IMR-90 (cell line): ENCODE results near the gene SKIC8. TPM values are rescaled to one million over a fixed set of nuclear protein-coding genes. Genes with fewer than 3 reads are reported as not detected.

Source experiments
- ATAC-seq: fragments of 200-7000 bp; cut with Tn5 transposase; 2 replicates; pipeline ENCODE4 v1.9.1; 2020; ENCODE audit warnings: low read depth, mild to moderate bottlenecking, moderate library complexity
- BruUV-seq: library from RNA; stranded (reverse); fragments of 400-500 nt; replicated peaks from 2 replicates; lab custom pipeline; 2021; lab: Mats Ljungman, UMichigan
- CTCF ChIA-PET: fragments of 300-600 bp; formaldehyde crosslinking; extraction: SDS; loops from one replicate; lab custom pipeline; 2021; ENCODE audit warnings: antibody characterized with exemption; lab: Yijun Ruan, JAX
- POLR2A ChIA-PET: fragments of 300-600 bp; sonication (Branson Sonifier 250); formaldehyde crosslinking; loops from one replicate; lab custom pipeline; 2022; ENCODE audit warnings: antibody characterized with exemption; ENCODE audit not compliant: unreplicated experiment; lab: Charles Lee
- DNase-seq: peaks from one replicate; pipeline ENCODE4 v3.0.0; 2013
- H2AFZ ChIP-seq: replicated peaks from 2 replicates; pipeline ENCODE3; 2013; ENCODE audit warnings: low read length, mild to moderate bottlenecking; ENCODE audit not compliant: poor library complexity
- H2AK5ac ChIP-seq: 2 replicates; pipeline ENCODE4 v1.6.1; 2013; ENCODE audit warnings: low read depth, low read length, inconsistent platforms
- H2AK9ac ChIP-seq: replicated peaks from 2 replicates; pipeline ENCODE3; 2013; ENCODE audit warnings: mild to moderate bottlenecking, low read depth, low read length, moderate library complexity; ENCODE audit not compliant: poor library complexity
- H2BK120ac ChIP-seq: 2 replicates; pipeline ENCODE4 v1.6.1; 2013; ENCODE audit warnings: low read depth, low read length, inconsistent platforms
- H2BK15ac ChIP-seq: 3 replicates; pipeline ENCODE4 v1.6.1; 2013; ENCODE audit warnings: low read depth, low read length, inconsistent platforms
- H2BK20ac ChIP-seq: 2 replicates; pipeline ENCODE4 v1.6.1; 2013; ENCODE audit warnings: low read depth, mild to moderate bottlenecking, inconsistent platforms, low read length, moderate library complexity
- H2BK5ac ChIP-seq: 2 replicates; pipeline ENCODE4 v1.6.1; 2013; ENCODE audit warnings: mild to moderate bottlenecking, low read depth, low read length, inconsistent platforms; ENCODE audit not compliant: poor library complexity, severe bottlenecking
- H3K14ac ChIP-seq: replicated peaks from 2 replicates; pipeline ENCODE4 v1.6.1; 2013; ENCODE audit warnings: low read depth, low read length, inconsistent platforms
- H3K18ac ChIP-seq: 2 replicates; pipeline ENCODE4 v1.6.1; 2013; ENCODE audit warnings: low read depth, low read length, control low read depth
- H3K23ac ChIP-seq: 2 replicates; pipeline ENCODE4 v1.6.1; 2013; ENCODE audit warnings: low read depth, low read length, inconsistent platforms
- H3K27ac ChIP-seq: 2 replicates; pipeline ENCODE4 v1.5.1; 2013; ENCODE audit warnings: mild to moderate bottlenecking, control low read depth, low read length; ENCODE audit not compliant: insufficient read depth
- H3K27me3 ChIP-seq: 2 replicates; pipeline ENCODE4 v1.6.1; 2013; ENCODE audit warnings: low read length; ENCODE audit not compliant: control insufficient read depth, insufficient read depth
- H3K36me3 ChIP-seq: 2 replicates; pipeline ENCODE4 v1.6.1; 2013; ENCODE audit warnings: low read length, mixed read lengths; ENCODE audit not compliant: control insufficient read depth, insufficient read depth
- H3K4ac ChIP-seq: 2 replicates; pipeline ENCODE4 v1.6.1; 2013; ENCODE audit warnings: low read depth, low read length, inconsistent platforms
- H3K4me1 ChIP-seq: 2 replicates; pipeline ENCODE4 v1.6.1; 2013; ENCODE audit warnings: low read length, mixed read lengths; ENCODE audit not compliant: control insufficient read depth, insufficient read depth
- H3K4me2 ChIP-seq: 2 replicates; pipeline ENCODE4 v1.6.1; 2013; ENCODE audit warnings: low read depth, mild to moderate bottlenecking, control low read depth, low read length, moderate library complexity
- H3K4me3 ChIP-seq: 2 replicates; pipeline ENCODE4 v1.5.1; 2013; ENCODE audit warnings: low read depth, mild to moderate bottlenecking, control low read depth, low read length, moderate library complexity; ENCODE audit not compliant: insufficient read depth
- H3K56ac ChIP-seq: 2 replicates; pipeline ENCODE4 v1.6.1; 2013; ENCODE audit warnings: low read length, inconsistent platforms; ENCODE audit not compliant: insufficient read depth; ENCODE audit errors: extremely low read depth
- H3K79me1 ChIP-seq, 2 experiments: 2 replicates each; pipeline ENCODE4 v1.6.1; 2013; ENCODE audit warnings: low read length in 2 of 2, inconsistent platforms in 1 of 2, low read depth in 1 of 2
- H3K9ac ChIP-seq: 2 replicates; pipeline ENCODE4 v1.6.1; 2013; ENCODE audit warnings: low read depth, low read length, control low read depth
- H3K9me1 ChIP-seq: 2 replicates; pipeline ENCODE4 v1.6.1; 2013; ENCODE audit warnings: low read length, inconsistent platforms; ENCODE audit not compliant: insufficient read depth
- H3K9me3 ChIP-seq: 2 replicates; pipeline ENCODE4 v1.6.1; 2013; ENCODE audit warnings: low read length; ENCODE audit not compliant: control insufficient read depth, insufficient read depth
- H4K20me1 ChIP-seq: 2 replicates; pipeline ENCODE4 v1.6.1; 2013; ENCODE audit warnings: low read length, inconsistent platforms; ENCODE audit not compliant: insufficient read depth
- H4K5ac ChIP-seq: 2 replicates; pipeline ENCODE4 v1.6.1; 2013; ENCODE audit warnings: mild to moderate bottlenecking, low read depth, low read length, control low read depth
- H4K8ac ChIP-seq, 2 experiments: 2 replicates each; pipeline ENCODE4 v1.6.1; 2013; ENCODE audit warnings: low read depth in 2 of 2, low read length in 2 of 2, control low read depth in 1 of 2, inconsistent platforms in 1 of 2
- H4K91ac ChIP-seq: 2 replicates; pipeline ENCODE4 v1.6.1; 2013; ENCODE audit warnings: low read depth, low read length, inconsistent platforms; ENCODE audit not compliant: insufficient read depth
- SMC3 ChIP-seq: fragments of 150-350 bp; IDR thresholded peaks from 2 replicates; pipeline ENCODE4 v1.6.1; 2016; ENCODE audit warnings: low read depth, mild to moderate bottlenecking, antibody characterized with exemption, low read length, moderate library complexity
- WGBS, 2 experiments: methylation state at CpG; one replicate each; pipeline versions ENCODE4 v1.1.5 to v1.1.7; 2013; ENCODE audit warnings: missing lambda C conversion rate in 2 of 2; ENCODE audit not compliant: insufficient read length in 1 of 2; ENCODE audit errors: extremely low coverage in 2 of 2; 5-methylcytosine and 5-hydroxymethylcytosine counted together
- dilution Hi-C: fragments of 300-500 bp; cut with HindIII; formaldehyde crosslinking; loops from one replicate; pipeline ENCODE4 v1.14.3; 2018; ENCODE audit warnings: low sequenced_read_pairs; ENCODE audit not compliant: unreplicated experiment
- in situ Hi-C: fragments of 300-500 bp; cut with MboI; formaldehyde crosslinking; loops from 3 replicates; pipeline ENCODE4 v1.14.3; 2019; ENCODE audit warnings: low sequenced_read_pairs, inconsistent platforms, mixed read lengths
- intact Hi-C: fragments of 100-400 bp; cut with micrococcal nuclease; formaldehyde crosslinking; loops from 2 replicates; pipeline ENCODE4 v1.10.0; 2022
- polyA plus RNA-seq, 3 experiments: library from polyadenylated mRNA; depleted of rRNA; stranded (reverse); fragments of >200 nt; gene quantifications; 2 replicates each; pipeline ENCODE4 v1.2.3, GENCODE V29; 2012; ENCODE audit warnings: low replicate concordance in 1 of 3
- total RNA-seq: library from RNA; depleted of rRNA; stranded (reverse); fragments of >200 nt; gene quantifications from 2 replicates; pipeline ENCODE4 v1.2.3, GENCODE V29; 2012

The SKIC8 gene
- total and polyA plus RNA-seq, 2 of the 4 experiments (the other 2 are of a cell fraction), result 72.2 to 124 TPM

GRCh38 chr15:78259232-78259631 is 40.2 kb downstream of the SKIC8 start:
- DNase-seq (no peak), ATAC-seq (no peak)
- WGBS, 2 experiments, result 70% methylated on average over 2 of the region's 3 CpGs; no CpG with 5 or more reads in 1 of the 2 experiments
- intact Hi-C loops, result no loop called here
- in situ Hi-C loops, result no loop called here
- Histone ChIP-seq H3K14ac (no peak overlapping the region), H2BK120ac (no peak overlapping the region), H4K8ac (no peak overlapping the region), H2BK5ac (no peak overlapping the region), H3K4me1 (no peaks in the 10 kb centered on the region), H2AK9ac (no peak overlapping the region), H2BK20ac (no peak overlapping the region), H3K9me1 (no peaks in the 10 kb centered on the region), H3K9ac (no peak overlapping the region), H3K79me1 (no peaks in the 10 kb centered on the region), H4K91ac (no peak overlapping the region), H3K23ac (no peak overlapping the region), H3K27me3 (peaks cover 22% of the 10 kb centered on the region), H3K4me3 (no peak overlapping the region), H2AFZ (no peak overlapping the region), H3K18ac (no peak overlapping the region), H4K5ac (no peak overlapping the region), H3K36me3 (no peaks in the 10 kb centered on the region), H2AK5ac (no peak overlapping the region; the same call in 1 of the 2 replicates), H3K27ac (no peak overlapping the region), H3K4me2 (no peak overlapping the region), H2BK15ac (no peak overlapping the region), H4K20me1 (no peaks in the 10 kb centered on the region), H3K4ac (no peak overlapping the region), H3K56ac (no peak overlapping the region), H3K9me3 (no peaks in the 10 kb centered on the region)
- ChIA-PET POLR2A (no interaction called here), CTCF (no interaction called here)
- dilution Hi-C loops, result no loop called here
- no peak for TF ChIP-seq SMC3
- no TSS peak for BruUV-seq
